B cell (primary cell): ENCODE results near the gene WIF1. TPM values are rescaled to one million over a fixed set of nuclear protein-coding genes. Genes with fewer than 3 reads are reported as not detected.

Experiments used
- ATAC-seq: fragments of 200-7000 bp; cut with Tn5 transposase; one replicate; pipeline ENCODE4 v1.10.0; 2021; ENCODE audit warnings: low read depth, mild to moderate bottlenecking, moderate number of reproducible peaks, moderate library complexity
- CTCF ChIA-PET: fragments of 350-600 bp; sonication (Branson Sonifier 250); formaldehyde crosslinking; loops from one replicate; lab custom pipeline; 2021; ENCODE audit warnings: antibody characterized with exemption, inconsistent platforms; lab: Charles Lee
- POLR2A ChIA-PET: fragments of 350-600 bp; sonication (Branson Sonifier 250); formaldehyde crosslinking; loops from one replicate; lab custom pipeline; 2021; ENCODE audit warnings: antibody characterized with exemption; lab: Charles Lee
- DNase-seq: peaks from one replicate; pipeline ENCODE4 v3.0.0; 2013
- H2AFZ ChIP-seq: 2 replicates; pipeline ENCODE4 v1.6.1; 2012; ENCODE audit warnings: mild to moderate bottlenecking, low read depth, low read length; ENCODE audit not compliant: insufficient read depth, poor library complexity, severe bottlenecking
- H3K27ac ChIP-seq, 2 donors: 1 replicate in 1 of 2; 2 replicates in 1 of 2; pipeline ENCODE4 v1.5.1; 2012 to 2013; ENCODE audit warnings: low read length in 2 of 2, mild to moderate bottlenecking in 2 of 2, moderate library complexity in 1 of 2
- H3K27me3 ChIP-seq, 4 experiments: fragments of 200-600 bp in 1 of 4; sonication (generic) in 1 of 4; replicated peaks in 1 of 4; 1 replicate in 2 of 4; 2 replicates in 2 of 4; pipeline versions ENCODE4 v1.6.1 to v1.7.0; 2013 to 2016; ENCODE audit warnings: low read length in 3 of 4, mild to moderate bottlenecking in 2 of 4, mixed read lengths in 1 of 4, moderate library complexity in 1 of 4; ENCODE audit not compliant: insufficient read depth in 4 of 4, control insufficient read depth in 3 of 4; ENCODE audit errors: control extremely low read depth in 1 of 4
- H3K36me3 ChIP-seq, 2 experiments: replicated peaks in 1 of 2; 1 replicate in 1 of 2; 2 replicates in 1 of 2; pipeline versions ENCODE4 v1.6.1 to v1.7.1; 2013; ENCODE audit warnings: low read length in 1 of 2; ENCODE audit not compliant: insufficient read depth in 2 of 2, control insufficient read depth in 1 of 2; ENCODE audit errors: control extremely low read depth in 1 of 2, extremely low read depth in 1 of 2
- H3K4me1 ChIP-seq, 2 donors: fragments of 200-600 bp in 1 of 2; sonication (generic) in 1 of 2; 1 replicate in 1 of 2; 2 replicates in 1 of 2; pipeline versions ENCODE4 v1.5.1 to v1.6.1; 2013 to 2017; ENCODE audit warnings: low read length in 2 of 2; ENCODE audit not compliant: control insufficient read depth in 2 of 2, insufficient read depth in 2 of 2
- H3K4me2 ChIP-seq: replicated peaks from 2 replicates; pipeline ENCODE3; 2012; ENCODE audit warnings: mild to moderate bottlenecking, low read depth, low read length; ENCODE audit not compliant: poor library complexity, severe bottlenecking
- H3K4me3 ChIP-seq, 5 experiments: fragments of 200-600 bp in 1 of 5; sonication (generic) in 1 of 5; 1 replicate in 3 of 5; 2 replicates in 2 of 5; pipeline versions ENCODE4 v1.5.1 to v1.7.0; 2011 to 2016; ENCODE audit warnings: low read length in 4 of 5, mild to moderate bottlenecking in 4 of 5, low read depth in 2 of 5, control low read depth in 1 of 5, moderate library complexity in 1 of 5; ENCODE audit not compliant: insufficient read depth in 1 of 5; ENCODE audit errors: control extremely low read depth in 1 of 5, extremely low read depth in 1 of 5
- H3K79me2 ChIP-seq: fragments of 200-600 bp; sonication (generic); one replicate; pipeline ENCODE4 v1.6.0; 2016; ENCODE audit warnings: low read length; ENCODE audit not compliant: control insufficient read depth, insufficient read depth
- H3K9ac ChIP-seq: fragments of 200-600 bp; sonication (generic); 2 replicates; pipeline ENCODE4 v1.6.1; 2017; ENCODE audit warnings: mild to moderate bottlenecking, low read length, moderate library complexity
- H3K9me3 ChIP-seq, 3 donors: one replicate each; pipeline versions ENCODE4 v1.6.1 to v1.7.1; 2013; ENCODE audit warnings: low read length in 2 of 3; ENCODE audit not compliant: control insufficient read depth in 2 of 3, insufficient read depth in 1 of 3; ENCODE audit errors: control extremely low read depth in 1 of 3
- H4K20me1 ChIP-seq: 2 replicates; pipeline ENCODE4 v1.6.0; 2012; ENCODE audit warnings: mild to moderate bottlenecking, low read length; ENCODE audit not compliant: insufficient read depth, control insufficient read depth, poor library complexity, severe bottlenecking
- H3K27ac Mint-ChIP-seq: one replicate; pipeline ENCODE4 v1.8.0; 2021; ENCODE audit warnings: mixed read lengths
- H3K27me3 Mint-ChIP-seq: one replicate; pipeline ENCODE4 v1.8.0; 2021; ENCODE audit warnings: mixed read lengths
- H3K4me1 Mint-ChIP-seq: one replicate; pipeline ENCODE4 v1.8.0; 2021; ENCODE audit warnings: mixed read lengths
- H3K4me3 Mint-ChIP-seq: one replicate; pipeline ENCODE4 v1.8.0; 2021; ENCODE audit warnings: mixed read lengths
- H3K9me3 Mint-ChIP-seq: one replicate; pipeline ENCODE4 v1.8.0; 2022; ENCODE audit warnings: mixed read lengths; ENCODE audit not compliant: insufficient read depth
- EZH2 ChIP-seq: IDR thresholded peaks from 2 replicates; pipeline ENCODE4 v1.6.1; 2012; ENCODE audit warnings: borderline replicate concordance, low read depth, mild to moderate bottlenecking, moderate library complexity, low read length; ENCODE audit not compliant: insufficient read depth, poor library complexity, severe bottlenecking
- WGBS: methylation state at CpG from one replicate; pipeline ENCODE4 v1.1.5; 2013; ENCODE audit warnings: missing lambda C conversion rate; ENCODE audit not compliant: insufficient coverage; 5-methylcytosine and 5-hydroxymethylcytosine counted together
- intact Hi-C: fragments of 100-400 bp; cut with micrococcal nuclease; formaldehyde crosslinking; loops from one replicate; pipeline ENCODE4 v1.10.0; 2022
- polyA plus RNA-seq: library from polyadenylated mRNA; depleted of rRNA; stranded (reverse); fragments of >200 nt; gene quantifications from 2 replicates; pipeline ENCODE4 v1.2.3, GENCODE V29; 2012
- total RNA-seq, 2 donors: library from RNA; stranded (reverse); fragments of 120-200 nt in 1 of 2; gene quantifications; 1 replicate in 1 of 2; 2 replicates in 1 of 2; pipeline versions ENCODE4 v1.2.3 to v1.2.4, GENCODE V29; 2013 to 2022
- TF ChIP-seq, protein P1 (sequence below): fragments of 200-600 bp; IDR thresholded peaks from one replicate; pipeline ENCODE4 v1.8.0; 2022; ENCODE audit warnings: antibody characterized with exemption, mild to moderate bottlenecking

The WIF1 gene
- total and polyA plus RNA-seq, 2 donors (not counting 1 experiment from before 2014, with no cell fraction given), result not detected

GRCh38 chr12:65045269-65045668 lies 75.8 kb downstream of the WIF1 start:
- Mint-ChIP-seq H3K4me1 (no peaks in the 10 kb centered on the region), H3K4me3 (no peak overlapping the region), H3K9me3 (no peaks in the 10 kb centered on the region), H3K27ac (no peak overlapping the region), H3K27me3 (peaks cover 51% of the 10 kb centered on the region)
- Histone ChIP-seq H3K4me2 (no peak overlapping the region), H3K27me3 (peaks cover 0 to 10% (median 0%) of the 10 kb centered on the region in 4 experiments), H2AFZ (no peak overlapping the region), H3K79me2 (no peaks in the 10 kb centered on the region), H4K20me1 (no peaks in the 10 kb centered on the region), H3K9me3 (no peaks in the 10 kb centered on the region), H3K9ac (no peak overlapping the region), H3K27ac (no peak overlapping the region), H3K4me3 (no peak overlapping the region), H3K4me1 (no peaks in the 10 kb centered on the region), H3K36me3 (no peaks in the 10 kb centered on the region)
- WGBS, result 97% methylated on average over 3 of the region's 4 CpGs
- CTCF ChIA-PET, result no interaction called here
- POLR2A ChIA-PET, result no interaction called here
- DNase-seq (no peak), ATAC-seq (no peak)
- intact Hi-C loops, result no loop called here
- TF ChIP-seq, protein P1, sequence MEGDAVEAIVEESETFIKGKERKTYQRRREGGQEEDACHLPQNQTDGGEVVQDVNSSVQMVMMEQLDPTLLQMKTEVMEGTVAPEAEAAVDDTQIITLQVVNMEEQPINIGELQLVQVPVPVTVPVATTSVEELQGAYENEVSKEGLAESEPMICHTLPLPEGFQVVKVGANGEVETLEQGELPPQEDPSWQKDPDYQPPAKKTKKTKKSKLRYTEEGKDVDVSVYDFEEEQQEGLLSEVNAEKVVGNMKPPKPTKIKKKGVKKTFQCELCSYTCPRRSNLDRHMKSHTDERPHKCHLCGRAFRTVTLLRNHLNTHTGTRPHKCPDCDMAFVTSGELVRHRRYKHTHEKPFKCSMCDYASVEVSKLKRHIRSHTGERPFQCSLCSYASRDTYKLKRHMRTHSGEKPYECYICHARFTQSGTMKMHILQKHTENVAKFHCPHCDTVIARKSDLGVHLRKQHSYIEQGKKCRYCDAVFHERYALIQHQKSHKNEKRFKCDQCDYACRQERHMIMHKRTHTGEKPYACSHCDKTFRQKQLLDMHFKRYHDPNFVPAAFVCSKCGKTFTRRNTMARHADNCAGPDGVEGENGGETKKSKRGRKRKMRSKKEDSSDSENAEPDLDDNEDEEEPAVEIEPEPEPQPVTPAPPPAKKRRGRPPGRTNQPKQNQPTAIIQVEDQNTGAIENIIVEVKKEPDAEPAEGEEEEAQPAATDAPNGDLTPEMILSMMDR, result no peak
- TF ChIP-seq EZH2, result no peak

GRCh38 chr12:65039301-65039700 lies 81.8 kb downstream of the WIF1 start:
- Histone ChIP-seq H3K4me3 (no peak overlapping the region), H3K4me1 (no peaks in the 10 kb centered on the region), H3K9ac (no peak overlapping the region), H3K9me3 (peaks cover 0 to 13% (median 0%) of the 10 kb centered on the region in 3 donors), H3K79me2 (no peaks in the 10 kb centered on the region), H3K4me2 (no peak overlapping the region), H3K27ac (no peak overlapping the region), H2AFZ (no peak overlapping the region), H3K27me3 (peaks cover 0 to 4% (median 1%) of the 10 kb centered on the region in 4 experiments), H4K20me1 (no peaks in the 10 kb centered on the region), H3K36me3 (no peaks in the 10 kb centered on the region)
- TF ChIP-seq EZH2, result no peak
- TF ChIP-seq, protein P1, result no peak
- DNase-seq (no peak), ATAC-seq (no peak)
- H3K4me3 Mint-ChIP-seq, result no peak overlapping the region
- WGBS, result no CpG with 5 or more reads among the region's 2 CpGs
- CTCF ChIA-PET, result no interaction called here
- intact Hi-C loops, result no loop called here
- no peaks in the 10 kb centered on the region for H3K9me3 Mint-ChIP-seq
- H3K27me3 Mint-ChIP-seq, result peaks cover 26% of the 10 kb centered on the region
- POLR2A ChIA-PET, result no interaction called here
- no peak overlapping the region for H3K27ac Mint-ChIP-seq
- H3K4me1 Mint-ChIP-seq, result no peaks in the 10 kb centered on the region
